Neutrophil (primary cell): Measurements from ENCODE around the gene PTDSS2.

ENCODE experiments used
- H3K27ac ChIP-seq: fragments of 200-600 bp; sonication (generic); 2 replicates; pipeline ENCODE4 v1.5.1; 2016; ENCODE audit warnings: mild to moderate bottlenecking, moderate library complexity
- H3K27me3 ChIP-seq: fragments of 200-600 bp; sonication (generic); 2 replicates; pipeline ENCODE4 v1.6.0; 2016; ENCODE audit warnings: mild to moderate bottlenecking
- H3K36me3 ChIP-seq: fragments of 200-600 bp; sonication (generic); 2 replicates; pipeline ENCODE4 v1.5.1; 2017
- H3K4me1 ChIP-seq, 2 experiments: fragments of 200-600 bp in 1 of 2; sonication (generic) in 1 of 2; 1 replicate in 1 of 2; 2 replicates in 1 of 2; pipeline versions ENCODE4 v1.5.1 to v1.6.1; 2013 to 2016; ENCODE audit warnings: low read depth in 1 of 2, low read length in 1 of 2, mild to moderate bottlenecking in 1 of 2, moderate library complexity in 1 of 2; ENCODE audit not compliant: control insufficient read depth in 1 of 2, insufficient read depth in 1 of 2
- H3K4me3 ChIP-seq, 2 experiments: fragments of 200-600 bp in 1 of 2; sonication (generic) in 1 of 2; 1 replicate in 1 of 2; 2 replicates in 1 of 2; pipeline ENCODE4 v1.5.1; 2013 to 2016; ENCODE audit warnings: low read depth in 1 of 2, low read length in 1 of 2, mild to moderate bottlenecking in 1 of 2, moderate library complexity in 1 of 2
- H3K9me3 ChIP-seq: fragments of 200-600 bp; sonication (generic); 2 replicates; pipeline ENCODE4 v1.5.1; 2016
- TF ChIP-seq, protein P1 (sequence below): fragments of 200-600 bp; sonication (generic); IDR thresholded peaks from 2 replicates; pipeline ENCODE4 v1.5.1; 2016; ENCODE audit warnings: antibody characterized with exemption

Gene PTDSS2

DNA sequence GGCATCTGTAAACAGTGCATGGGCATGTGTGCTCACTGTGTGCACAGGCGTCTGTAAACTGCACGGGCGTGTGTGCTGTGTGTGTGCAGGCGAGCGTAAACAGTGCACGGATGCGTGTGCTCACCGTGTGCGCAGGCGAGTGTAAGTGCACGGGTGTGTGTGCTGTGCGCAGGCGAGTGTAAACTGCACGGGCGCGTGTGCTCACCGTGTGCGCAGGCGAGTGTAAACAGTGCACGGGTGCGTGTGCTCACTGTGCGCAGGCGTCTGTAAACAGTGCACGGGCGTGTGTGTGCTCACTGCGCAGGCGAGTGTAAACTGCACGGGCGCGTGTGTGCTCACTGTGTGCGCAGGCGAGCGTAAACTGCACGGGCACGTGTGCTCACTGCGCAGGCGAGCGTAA, 34.5 kb downstream of the PTDSS2 start:
- H3K27me3 ChIP-seq: no peaks in the 10 kb centered on the region

DNA sequence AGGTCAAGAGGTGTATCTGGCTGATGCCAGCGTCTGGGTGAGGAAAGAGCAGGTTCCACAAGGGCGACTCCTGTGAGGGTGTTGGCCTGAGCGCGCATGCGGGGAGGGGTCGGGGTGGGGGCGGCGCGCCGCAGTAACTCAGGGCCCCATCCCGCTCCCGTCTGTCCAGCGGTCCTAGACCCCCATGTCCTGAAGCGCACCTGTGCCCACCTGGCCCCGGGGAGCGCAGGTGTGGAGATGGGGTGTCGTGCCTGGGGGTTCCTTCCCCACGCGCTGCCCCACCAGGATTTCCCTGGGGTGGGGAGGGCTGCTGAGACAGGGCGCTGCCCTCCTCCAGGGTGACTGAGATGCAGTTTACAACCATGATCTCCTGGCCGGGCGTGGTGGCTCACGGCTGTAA, 36.1 kb downstream of the PTDSS2 start:
- H3K36me3 ChIP-seq: peaks cover 8% of the 10 kb centered on the region
- H3K27me3 ChIP-seq: no peaks in the 10 kb centered on the region
- no peak overlapping the region for H3K4me3 ChIP-seq
- no peaks in the 10 kb centered on the region for H3K9me3 ChIP-seq
- no peaks in the 10 kb centered on the region for H3K4me1 ChIP-seq
- H3K27ac ChIP-seq: no peak overlapping the region
- TF ChIP-seq, protein P1, sequence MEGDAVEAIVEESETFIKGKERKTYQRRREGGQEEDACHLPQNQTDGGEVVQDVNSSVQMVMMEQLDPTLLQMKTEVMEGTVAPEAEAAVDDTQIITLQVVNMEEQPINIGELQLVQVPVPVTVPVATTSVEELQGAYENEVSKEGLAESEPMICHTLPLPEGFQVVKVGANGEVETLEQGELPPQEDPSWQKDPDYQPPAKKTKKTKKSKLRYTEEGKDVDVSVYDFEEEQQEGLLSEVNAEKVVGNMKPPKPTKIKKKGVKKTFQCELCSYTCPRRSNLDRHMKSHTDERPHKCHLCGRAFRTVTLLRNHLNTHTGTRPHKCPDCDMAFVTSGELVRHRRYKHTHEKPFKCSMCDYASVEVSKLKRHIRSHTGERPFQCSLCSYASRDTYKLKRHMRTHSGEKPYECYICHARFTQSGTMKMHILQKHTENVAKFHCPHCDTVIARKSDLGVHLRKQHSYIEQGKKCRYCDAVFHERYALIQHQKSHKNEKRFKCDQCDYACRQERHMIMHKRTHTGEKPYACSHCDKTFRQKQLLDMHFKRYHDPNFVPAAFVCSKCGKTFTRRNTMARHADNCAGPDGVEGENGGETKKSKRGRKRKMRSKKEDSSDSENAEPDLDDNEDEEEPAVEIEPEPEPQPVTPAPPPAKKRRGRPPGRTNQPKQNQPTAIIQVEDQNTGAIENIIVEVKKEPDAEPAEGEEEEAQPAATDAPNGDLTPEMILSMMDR: no peak

More for the DNA sequence above, 34.5 kb downstream of the PTDSS2 start:
- Histone ChIP-seq H3K9me3 (no peaks in the 10 kb centered on the region), H3K4me1 (no peaks in the 10 kb centered on the region), H3K36me3 (peaks cover 4% of the 10 kb centered on the region), H3K27ac (no peak overlapping the region), H3K4me3 (no peak overlapping the region)
- TF ChIP-seq, protein P1: no peak

DNA sequence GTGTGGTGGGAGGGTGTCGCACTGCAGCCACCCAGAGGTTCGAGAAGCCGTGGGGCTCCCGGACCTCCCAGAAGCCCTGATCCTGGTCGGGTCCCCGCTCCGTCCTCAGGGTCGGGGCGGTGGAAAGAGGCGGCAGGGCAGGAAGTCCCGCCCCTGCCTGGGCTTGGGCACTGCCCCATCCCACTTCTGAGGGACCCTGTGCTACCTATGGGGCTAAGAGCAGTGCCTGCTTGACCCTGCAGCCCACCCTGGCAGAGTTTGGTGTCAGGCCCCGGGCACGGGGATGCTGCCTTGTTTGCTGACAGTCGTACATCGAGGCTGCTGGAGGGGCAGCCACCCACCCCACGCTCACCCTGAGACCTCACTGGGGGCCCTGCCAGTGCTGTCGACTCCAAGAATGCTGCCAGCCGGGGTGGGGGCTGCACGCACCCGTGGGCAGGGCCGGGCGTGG, 37.5 kb downstream of the PTDSS2 start:
- Histone ChIP-seq H3K36me3 (peaks cover 11% of the 10 kb centered on the region), H3K4me1 (no peaks in the 10 kb centered on the region), H3K4me3 (no peak overlapping the region), H3K27ac (no peak overlapping the region), H3K27me3 (no peaks in the 10 kb centered on the region), H3K9me3 (no peaks in the 10 kb centered on the region)
- TF ChIP-seq, protein P1: no peak

DNA sequence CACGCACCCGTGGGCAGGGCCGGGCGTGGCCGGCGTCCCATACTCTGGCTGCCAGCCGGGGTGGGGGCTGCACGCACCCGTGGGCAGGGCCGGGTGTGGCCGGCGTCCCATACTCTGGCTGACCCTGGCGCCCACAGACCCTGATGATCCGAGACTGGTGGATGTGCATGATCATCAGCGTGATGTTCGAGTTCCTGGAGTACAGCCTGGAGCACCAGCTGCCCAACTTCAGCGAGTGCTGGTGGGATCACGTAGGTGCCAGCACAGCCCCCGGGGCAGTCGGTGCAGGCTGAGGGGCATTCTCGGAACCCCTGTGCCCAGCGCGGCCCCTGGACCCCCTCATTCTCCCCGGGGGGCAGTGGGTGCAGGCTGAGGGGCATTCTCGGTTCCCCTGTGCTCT, 38.0 kb downstream of the PTDSS2 start:
- no peaks in the 10 kb centered on the region for H3K4me1 ChIP-seq

DNA sequence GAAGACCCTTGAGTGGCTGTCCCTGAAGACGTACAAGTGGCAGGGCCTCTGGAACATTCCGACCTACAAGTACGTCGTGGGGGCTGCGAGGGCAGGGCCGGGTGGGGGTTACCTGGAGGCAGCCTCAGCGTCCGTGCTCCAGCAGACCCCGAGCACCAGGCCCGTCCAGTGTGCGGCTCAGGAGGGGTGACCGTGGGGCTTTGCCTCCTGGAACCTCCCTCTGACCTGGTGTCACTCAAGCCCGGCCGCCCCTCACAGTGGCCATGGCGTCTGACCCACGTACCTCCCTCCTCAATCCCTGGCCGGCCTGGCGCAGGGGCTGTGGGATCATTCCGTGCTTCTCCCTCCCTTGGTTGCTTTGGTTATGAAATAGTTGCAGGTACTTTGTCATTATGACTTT, 38.5 kb downstream of the PTDSS2 start:
- Histone ChIP-seq H3K27ac (no peak overlapping the region), H3K4me1 (no peaks in the 10 kb centered on the region), H3K36me3 (peaks cover 20% of the 10 kb centered on the region), H3K27me3 (no peaks in the 10 kb centered on the region), H3K4me3 (no peak overlapping the region), H3K9me3 (no peaks in the 10 kb centered on the region)
- TF ChIP-seq, protein P1: no peak

More for the DNA sequence above, 38.0 kb downstream of the PTDSS2 start:
- no peak overlapping the region for H3K4me3 ChIP-seq
- TF ChIP-seq, protein P1: no peak
- no peak overlapping the region for H3K27ac ChIP-seq
- no peaks in the 10 kb centered on the region for H3K27me3 ChIP-seq
- peaks cover 15% of the 10 kb centered on the region for H3K36me3 ChIP-seq
- no peaks in the 10 kb centered on the region for H3K9me3 ChIP-seq

DNA sequence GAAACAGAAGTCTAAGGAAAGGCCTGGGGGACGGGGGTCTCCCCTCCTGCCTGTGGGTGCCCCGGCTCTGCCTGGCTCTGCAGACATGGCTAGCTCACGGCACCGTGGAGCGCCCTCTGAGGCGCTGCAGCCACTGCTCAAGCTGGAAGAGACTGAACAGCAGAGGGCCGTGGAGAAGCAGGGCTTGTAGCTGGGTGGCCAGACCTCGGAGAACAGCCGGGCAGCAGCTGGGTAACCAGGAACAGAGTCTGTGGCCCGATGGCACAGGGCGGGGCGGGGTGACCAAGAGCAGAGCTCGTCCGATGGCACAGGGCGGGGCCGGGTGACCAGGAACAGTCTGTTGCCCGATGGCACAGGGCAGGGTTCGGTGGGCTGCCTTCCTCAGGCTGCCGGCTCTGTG, 38.9 kb downstream of the PTDSS2 start:
- Histone ChIP-seq H3K4me1 (no peaks in the 10 kb centered on the region), H3K9me3 (no peaks in the 10 kb centered on the region), H3K4me3 (no peak overlapping the region), H3K36me3 (peaks cover 24% of the 10 kb centered on the region), H3K27me3 (no peaks in the 10 kb centered on the region), H3K27ac (no peak overlapping the region)
- TF ChIP-seq, protein P1: no peak
